Neuron (in vitro differentiated cells): Measurements from ENCODE around the gene DDI2.

ENCODE experiments used
- H2AFZ ChIP-seq: one replicate; pipeline ENCODE4 v1.6.1; 2013; ENCODE audit warnings: low read depth, mild to moderate bottlenecking, inconsistent platforms, low read length, moderate library complexity
- H3K27me3 ChIP-seq: one replicate; pipeline ENCODE4 v1.6.1; 2013; ENCODE audit warnings: low read length; ENCODE audit not compliant: insufficient read depth
- H3K36me3 ChIP-seq: one replicate; pipeline ENCODE4 v1.6.1; 2013; ENCODE audit warnings: low read length; ENCODE audit not compliant: insufficient read depth
- H3K4me1 ChIP-seq: one replicate; pipeline ENCODE4 v1.6.1; 2013; ENCODE audit warnings: low read length; ENCODE audit not compliant: insufficient read depth
- H3K4me3 ChIP-seq: 2 replicates; pipeline ENCODE4 v1.5.1; 2013; ENCODE audit warnings: mild to moderate bottlenecking, low read length, moderate library complexity
- H3K9me3 ChIP-seq: one replicate; pipeline ENCODE4 v1.6.1; 2013; ENCODE audit warnings: low read length

The DDI2 gene

GRCh38 chr1:15663925-15664324, 46.7 kb downstream of the DDI2 start:
- no peaks in the 10 kb centered on the region for H3K27me3 ChIP-seq
- no peaks in the 10 kb centered on the region for H3K9me3 ChIP-seq
- H3K4me1 ChIP-seq: no peaks in the 10 kb centered on the region
- peaks cover 25% of the 10 kb centered on the region for H3K36me3 ChIP-seq
- H3K4me3 ChIP-seq: no peak overlapping the region
- H2AFZ ChIP-seq: no peak overlapping the region

- H2AFZ ChIP-seq: no peak overlapping the region
- peaks cover 2% of the 10 kb centered on the region for H3K36me3 ChIP-seq
- no peaks in the 10 kb centered on the region for H3K27me3 ChIP-seq
- no peaks in the 10 kb centered on the region for H3K9me3 ChIP-seq
- no peak overlapping the region for H3K4me3 ChIP-seq
- no peaks in the 10 kb centered on the region for H3K4me1 ChIP-seq
Measured at GRCh38 chr1:15667362-15667761, 50.1 kb downstream of the DDI2 start.

- H3K4me1 ChIP-seq: no peaks in the 10 kb centered on the region
- no peak overlapping the region for H2AFZ ChIP-seq
- H3K9me3 ChIP-seq: no peaks in the 10 kb centered on the region
- no peaks in the 10 kb centered on the region for H3K36me3 ChIP-seq
- H3K27me3 ChIP-seq: no peaks in the 10 kb centered on the region
- H3K4me3 ChIP-seq: no peak overlapping the region
Measured at GRCh38 chr1:15668089-15668754, 51.0 kb downstream of the DDI2 start.

GRCh38 chr1:15669074-15669473, 51.8 kb downstream of the DDI2 start:
- Histone ChIP-seq H3K27me3 (no peaks in the 10 kb centered on the region), H3K9me3 (no peaks in the 10 kb centered on the region), H3K36me3 (no peaks in the 10 kb centered on the region), H3K4me1 (no peaks in the 10 kb centered on the region), H3K4me3 (no peak overlapping the region), H2AFZ (no peak overlapping the region)

- no peaks in the 10 kb centered on the region for H3K4me1 ChIP-seq
- H3K27me3 ChIP-seq: no peaks in the 10 kb centered on the region
- no peaks in the 10 kb centered on the region for H3K9me3 ChIP-seq
- H2AFZ ChIP-seq: no peak overlapping the region
- no peaks in the 10 kb centered on the region for H3K36me3 ChIP-seq
- no peak overlapping the region for H3K4me3 ChIP-seq
Measured at GRCh38 chr1:15669864-15670263, 52.6 kb downstream of the DDI2 start.

- Histone ChIP-seq H3K9me3 (no peaks in the 10 kb centered on the region), H3K4me3 (no peak overlapping the region), H3K4me1 (no peaks in the 10 kb centered on the region), H3K27me3 (no peaks in the 10 kb centered on the region), H3K36me3 (no peaks in the 10 kb centered on the region), H2AFZ (no peak overlapping the region)
Measured at GRCh38 chr1:15671430-15671829, 54.2 kb downstream of the DDI2 start.

GRCh38 chr1:15674386-15675159, 57.3 kb downstream of the DDI2 start:
- Histone ChIP-seq H3K4me3 (no peak overlapping the region), H2AFZ (no peak overlapping the region), H3K36me3 (no peaks in the 10 kb centered on the region), H3K27me3 (no peaks in the 10 kb centered on the region), H3K9me3 (peaks cover 4% of the 10 kb centered on the region), H3K4me1 (no peaks in the 10 kb centered on the region)

GRCh38 chr1:15676010-15676409, 58.8 kb downstream of the DDI2 start:
- Histone ChIP-seq H3K4me1 (peaks cover 2% of the 10 kb centered on the region), H3K36me3 (no peaks in the 10 kb centered on the region), H3K27me3 (no peaks in the 10 kb centered on the region), H3K4me3 (no peak overlapping the region), H2AFZ (no peak overlapping the region), H3K9me3 (peaks cover 5% of the 10 kb centered on the region)

- H3K4me3 ChIP-seq: no peak overlapping the region
- H2AFZ ChIP-seq: no peak overlapping the region
- no peaks in the 10 kb centered on the region for H3K36me3 ChIP-seq
- H3K4me1 ChIP-seq: peaks cover 3% of the 10 kb centered on the region
- peaks cover 5% of the 10 kb centered on the region for H3K9me3 ChIP-seq
- no peaks in the 10 kb centered on the region for H3K27me3 ChIP-seq
Measured at GRCh38 chr1:15676688-15677661, 59.7 kb downstream of the DDI2 start.

GRCh38 chr1:15678578-15678977, 61.3 kb downstream of the DDI2 start:
- Histone ChIP-seq H3K36me3 (no peaks in the 10 kb centered on the region), H2AFZ (no peak overlapping the region), H3K4me1 (peaks cover 7% of the 10 kb centered on the region), H3K9me3 (peaks cover 5% of the 10 kb centered on the region), H3K4me3 (no peak overlapping the region), H3K27me3 (no peaks in the 10 kb centered on the region)

- no peaks in the 10 kb centered on the region for H3K36me3 ChIP-seq
- H3K27me3 ChIP-seq: no peaks in the 10 kb centered on the region
- H3K9me3 ChIP-seq: peaks cover 5% of the 10 kb centered on the region
- H3K4me3 ChIP-seq: no peak overlapping the region
- H2AFZ ChIP-seq: no peak overlapping the region
- peaks cover 13% of the 10 kb centered on the region for H3K4me1 ChIP-seq
Measured at GRCh38 chr1:15680131-15680530, 62.9 kb downstream of the DDI2 start.

GRCh38 chr1:15680561-15681348, 63.5 kb downstream of the DDI2 start:
- Histone ChIP-seq H2AFZ (no peak overlapping the region), H3K9me3 (peaks cover 5% of the 10 kb centered on the region), H3K4me3 (no peak overlapping the region), H3K4me1 (peaks cover 19% of the 10 kb centered on the region), H3K27me3 (no peaks in the 10 kb centered on the region), H3K36me3 (no peaks in the 10 kb centered on the region)
